HCT116 (cell line): ENCODE data around the gene TAGLN2. TPM values are rescaled to one million over a fixed set of nuclear protein-coding genes. Genes with fewer than 3 reads are reported as not detected.

Source experiments
- ATAC-seq: fragments of 200-7000 bp; cut with Tn5 transposase; 2 replicates; pipeline ENCODE4 v1.9.1; 2020; ENCODE audit warnings: mild to moderate bottlenecking, moderate library complexity
- BruUV-seq: library from RNA; stranded (reverse); fragments of 400-500 nt; replicated peaks from 2 replicates; lab custom pipeline; 2021; lab: Mats Ljungman, UMichigan
- CTCF ChIA-PET: fragments of 300-600 bp; sonication (Branson Sonifier 250); formaldehyde crosslinking; loops from one replicate; lab custom pipeline; 2021; ENCODE audit warnings: antibody characterized with exemption; lab: Charles Lee
- POLR2A ChIA-PET: fragments of 300-600, 350-600 bp; sonication (Branson Sonifier 250); formaldehyde crosslinking; loops from one replicate; lab custom pipeline; 2021; ENCODE audit warnings: antibody characterized with exemption; lab: Charles Lee
- RAD21 ChIA-PET, 2 experiments: fragments of 300-600 bp; sonication (Branson Sonifier 250); formaldehyde crosslinking; loops; one replicate each; lab custom pipeline; 2023; ENCODE audit warnings: low total read pairs in 2 of 2; ENCODE audit not compliant: uncharacterized antibody in 2 of 2, unreplicated experiment in 2 of 2, low non-redundant PET in 1 of 2; lab: Charles Lee
- DNase-seq: peaks from one replicate; pipeline ENCODE4 v3.0.0-alpha.2; 2010; ENCODE audit warnings: low read depth, low spot score
- H2AFZ ChIP-seq: fragments of 200-600 bp; shearing (Covaris generic), sonication (generic); 2 replicates; pipeline ENCODE4 v1.6.1; 2017; ENCODE audit warnings: low read depth, mixed run types, mixed read lengths, antibody characterized with exemption, low read length; ENCODE audit not compliant: poor library complexity, severe bottlenecking
- H3K27ac ChIP-seq: 2 replicates; pipeline ENCODE4 v1.5.1; 2012; ENCODE audit warnings: low read depth, low read length
- H3K27me3 ChIP-seq: fragments of 200-600 bp; sonication (generic); 2 replicates; pipeline ENCODE4 v1.6.1; 2016; ENCODE audit warnings: mixed run types, low read length, mixed read lengths; ENCODE audit not compliant: insufficient read depth
- H3K36me3 ChIP-seq, 2 experiments: fragments of 200-500 bp in 1 of 2; fragments of 200-600 bp in 1 of 2; sonication (Bioruptor generic) in 1 of 2; sonication (generic) in 1 of 2; 2 replicates each; pipeline versions ENCODE4 v1.5.1 to v1.6.1; 2014 to 2016; ENCODE audit warnings: low read length in 2 of 2, inconsistent platforms in 1 of 2, mixed read lengths in 1 of 2, mixed run types in 1 of 2; ENCODE audit not compliant: insufficient read depth in 2 of 2, control insufficient read depth in 1 of 2
- H3K4me1 ChIP-seq, 2 experiments: fragments of 200-600 bp in 1 of 2; sonication (generic) in 1 of 2; 2 replicates each; pipeline versions ENCODE4 v1.5.1 to v1.6.1; 2012 to 2017; ENCODE audit warnings: low read length in 2 of 2, inconsistent platforms in 1 of 2, mild to moderate bottlenecking in 1 of 2, mixed read lengths in 1 of 2, mixed run types in 1 of 2, moderate library complexity in 1 of 2; ENCODE audit not compliant: insufficient read depth in 2 of 2, control insufficient read depth in 1 of 2
- H3K4me2 ChIP-seq: fragments of 200-600 bp; sonication (generic); 2 replicates; pipeline ENCODE4 v1.6.1; 2017; ENCODE audit warnings: mixed run types, low read length, mixed read lengths
- H3K4me3 ChIP-seq, 2 experiments: fragments of 200-600 bp in 1 of 2; sonication (generic) in 1 of 2; replicated peaks in 1 of 2; 2 replicates each; pipeline ENCODE4 v1.5.1; 2011 to 2016; ENCODE audit warnings: low read length in 2 of 2, control low read depth in 1 of 2, low read depth in 1 of 2, mild to moderate bottlenecking in 1 of 2, mixed read lengths in 1 of 2, mixed run types in 1 of 2
- H3K79me2 ChIP-seq: fragments of 200-600 bp; sonication (generic); 2 replicates; pipeline ENCODE4 v1.6.1; 2017; ENCODE audit warnings: mild to moderate bottlenecking, mixed run types, low read length, moderate library complexity, mixed read lengths; ENCODE audit not compliant: insufficient read depth
- H3K9ac ChIP-seq: fragments of 200-600 bp; sonication (generic); 2 replicates; pipeline ENCODE4 v1.6.1; 2016; ENCODE audit warnings: low read length, mixed read lengths
- H3K9me2 ChIP-seq: fragments of 200-600 bp; sonication (generic), shearing (Covaris generic); 2 replicates; pipeline ENCODE4 v1.6.1; 2017; ENCODE audit warnings: mixed run types, mild to moderate bottlenecking, moderate library complexity; ENCODE audit not compliant: insufficient read depth
- H3K9me3 ChIP-seq, 2 experiments: fragments of 200-500 bp in 1 of 2; fragments of 200-600 bp in 1 of 2; sonication (Bioruptor generic) in 1 of 2; sonication (generic) in 1 of 2; 2 replicates each; pipeline ENCODE4 v1.6.1; 2014 to 2017; ENCODE audit warnings: low read length in 2 of 2, mixed read lengths in 2 of 2, inconsistent platforms in 1 of 2, low read depth in 1 of 2, mild to moderate bottlenecking in 1 of 2, mixed run types in 1 of 2, moderate library complexity in 1 of 2; ENCODE audit not compliant: control insufficient read depth in 1 of 2, insufficient read depth in 1 of 2
- H4K20me1 ChIP-seq: fragments of 200-600 bp; sonication (generic), shearing (Covaris generic); 2 replicates; pipeline ENCODE4 v1.6.1; 2017; ENCODE audit warnings: mixed run types, mild to moderate bottlenecking, moderate library complexity; ENCODE audit not compliant: insufficient read depth
- CEBPB ChIP-seq: IDR thresholded peaks from 2 replicates; pipeline ENCODE4 v1.6.1; 2012; ENCODE audit warnings: low read depth
- ELF1 ChIP-seq: IDR thresholded peaks from 2 replicates; pipeline ENCODE4 v1.6.1; 2012; ENCODE audit warnings: low read depth, borderline replicate concordance
- FOSL1 ChIP-seq: IDR thresholded peaks from 2 replicates; pipeline ENCODE4 v1.6.1; 2012; ENCODE audit warnings: low read depth
- SIN3A ChIP-seq: IDR thresholded peaks from 2 replicates; pipeline ENCODE4 v1.6.1; 2012; ENCODE audit warnings: low read depth
- intact Hi-C: fragments of 100-400 bp; cut with micrococcal nuclease; formaldehyde crosslinking; loops from 2 replicates; pipeline ENCODE4 v1.10.0; 2022
- total RNA-seq: library from RNA; stranded (reverse); gene quantifications from one replicate; pipeline ENCODE4 v1.2.1, GENCODE V29; 2021; ENCODE audit not compliant: unreplicated experiment
- TF ChIP-seq, protein P1 (sequence below), 3 experiments: fragments of 200-600 bp in 1 of 3; sonication (generic) in 1 of 3; IDR thresholded peaks in 2 of 3; conservative IDR thresholded peaks in 1 of 3; 2 replicates each; pipeline ENCODE4 v1.5.1; 2012 to 2017; ENCODE audit warnings: low read depth in 2 of 3, low read length in 2 of 3, antibody characterized with exemption in 1 of 3, borderline replicate concordance in 1 of 3, control low read depth in 1 of 3, mild to moderate bottlenecking in 1 of 3, mixed read lengths in 1 of 3, mixed run types in 1 of 3, moderate library complexity in 1 of 3; ENCODE audit not compliant: insufficient read depth in 1 of 3
- TF ChIP-seq, protein P2 (sequence below): IDR thresholded peaks from 2 replicates; pipeline ENCODE4 v1.6.1; 2012
- TF ChIP-seq, protein P3 (sequence below): IDR thresholded peaks from 2 replicates; pipeline ENCODE4 v1.6.1; 2012; ENCODE audit warnings: low read depth

TAGLN2 gene
- total RNA-seq, 1 experiment from 2014 or later = 127 TPM

DNA sequence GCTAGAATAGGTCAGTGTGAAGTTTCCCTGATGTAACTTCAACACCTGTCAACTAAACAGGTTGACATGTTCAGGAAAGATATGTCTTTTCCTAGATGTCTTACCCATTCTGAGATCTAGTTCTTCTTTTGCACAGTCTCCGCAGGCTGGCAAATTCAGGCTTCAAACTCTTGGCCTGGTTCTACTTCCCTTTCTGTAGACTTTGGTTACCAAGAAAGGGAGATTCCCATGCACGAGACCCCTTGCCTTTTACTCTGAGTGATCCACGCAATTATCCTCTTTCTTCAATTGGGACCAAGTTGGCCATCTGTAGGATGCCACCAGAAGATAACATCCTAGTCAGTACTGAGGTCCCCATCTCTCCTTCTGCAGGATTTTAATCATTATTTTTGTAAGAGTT, 27.3 kb downstream of the TAGLN2 start:
- TF ChIP-seq, protein P1, sequence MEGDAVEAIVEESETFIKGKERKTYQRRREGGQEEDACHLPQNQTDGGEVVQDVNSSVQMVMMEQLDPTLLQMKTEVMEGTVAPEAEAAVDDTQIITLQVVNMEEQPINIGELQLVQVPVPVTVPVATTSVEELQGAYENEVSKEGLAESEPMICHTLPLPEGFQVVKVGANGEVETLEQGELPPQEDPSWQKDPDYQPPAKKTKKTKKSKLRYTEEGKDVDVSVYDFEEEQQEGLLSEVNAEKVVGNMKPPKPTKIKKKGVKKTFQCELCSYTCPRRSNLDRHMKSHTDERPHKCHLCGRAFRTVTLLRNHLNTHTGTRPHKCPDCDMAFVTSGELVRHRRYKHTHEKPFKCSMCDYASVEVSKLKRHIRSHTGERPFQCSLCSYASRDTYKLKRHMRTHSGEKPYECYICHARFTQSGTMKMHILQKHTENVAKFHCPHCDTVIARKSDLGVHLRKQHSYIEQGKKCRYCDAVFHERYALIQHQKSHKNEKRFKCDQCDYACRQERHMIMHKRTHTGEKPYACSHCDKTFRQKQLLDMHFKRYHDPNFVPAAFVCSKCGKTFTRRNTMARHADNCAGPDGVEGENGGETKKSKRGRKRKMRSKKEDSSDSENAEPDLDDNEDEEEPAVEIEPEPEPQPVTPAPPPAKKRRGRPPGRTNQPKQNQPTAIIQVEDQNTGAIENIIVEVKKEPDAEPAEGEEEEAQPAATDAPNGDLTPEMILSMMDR (IDR thresholded peaks at IDR 0.05 in 2 of 3, conservative IDR thresholded peaks at IDR 0.05 in 1 of 3; ENCODE audit: borderline replicate concordance in 1 of 3, insufficient read depth in 1 of 3, low read depth in 2 of 3, low read length in 2 of 3) = no peak
- TF ChIP-seq, protein P2, sequence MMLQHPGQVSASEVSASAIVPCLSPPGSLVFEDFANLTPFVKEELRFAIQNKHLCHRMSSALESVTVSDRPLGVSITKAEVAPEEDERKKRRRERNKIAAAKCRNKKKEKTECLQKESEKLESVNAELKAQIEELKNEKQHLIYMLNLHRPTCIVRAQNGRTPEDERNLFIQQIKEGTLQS = no peak
- no peak for TF ChIP-seq SIN3A
- TF ChIP-seq, protein P3, sequence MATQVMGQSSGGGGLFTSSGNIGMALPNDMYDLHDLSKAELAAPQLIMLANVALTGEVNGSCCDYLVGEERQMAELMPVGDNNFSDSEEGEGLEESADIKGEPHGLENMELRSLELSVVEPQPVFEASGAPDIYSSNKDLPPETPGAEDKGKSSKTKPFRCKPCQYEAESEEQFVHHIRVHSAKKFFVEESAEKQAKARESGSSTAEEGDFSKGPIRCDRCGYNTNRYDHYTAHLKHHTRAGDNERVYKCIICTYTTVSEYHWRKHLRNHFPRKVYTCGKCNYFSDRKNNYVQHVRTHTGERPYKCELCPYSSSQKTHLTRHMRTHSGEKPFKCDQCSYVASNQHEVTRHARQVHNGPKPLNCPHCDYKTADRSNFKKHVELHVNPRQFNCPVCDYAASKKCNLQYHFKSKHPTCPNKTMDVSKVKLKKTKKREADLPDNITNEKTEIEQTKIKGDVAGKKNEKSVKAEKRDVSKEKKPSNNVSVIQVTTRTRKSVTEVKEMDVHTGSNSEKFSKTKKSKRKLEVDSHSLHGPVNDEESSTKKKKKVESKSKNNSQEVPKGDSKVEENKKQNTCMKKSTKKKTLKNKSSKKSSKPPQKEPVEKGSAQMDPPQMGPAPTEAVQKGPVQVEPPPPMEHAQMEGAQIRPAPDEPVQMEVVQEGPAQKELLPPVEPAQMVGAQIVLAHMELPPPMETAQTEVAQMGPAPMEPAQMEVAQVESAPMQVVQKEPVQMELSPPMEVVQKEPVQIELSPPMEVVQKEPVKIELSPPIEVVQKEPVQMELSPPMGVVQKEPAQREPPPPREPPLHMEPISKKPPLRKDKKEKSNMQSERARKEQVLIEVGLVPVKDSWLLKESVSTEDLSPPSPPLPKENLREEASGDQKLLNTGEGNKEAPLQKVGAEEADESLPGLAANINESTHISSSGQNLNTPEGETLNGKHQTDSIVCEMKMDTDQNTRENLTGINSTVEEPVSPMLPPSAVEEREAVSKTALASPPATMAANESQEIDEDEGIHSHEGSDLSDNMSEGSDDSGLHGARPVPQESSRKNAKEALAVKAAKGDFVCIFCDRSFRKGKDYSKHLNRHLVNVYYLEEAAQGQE = no peak
- no peak for TF ChIP-seq ELF1
- no peak for TF ChIP-seq CEBPB
- no peak for TF ChIP-seq FOSL1
- TF ChIP-seq, all 23 proteins: peak for 0
- ChIA-PET CTCF (no interaction called here), RAD21 (no interaction called here), POLR2A (no interaction called here)
- H3K27me3 ChIP-seq = no peaks in the 10 kb centered on the region; the same call in 1 of the 2 replicates
- no peak overlapping the region for H3K4me2 ChIP-seq
- H3K27ac ChIP-seq = no peak overlapping the region
- H3K4me1 ChIP-seq = peaks cover 19% of the 10 kb centered on the region in 2 experiments
- no peak overlapping the region for H3K9ac ChIP-seq
- ATAC-seq (no peak), DNase-seq (no peak)
- intact Hi-C loops = loop anchor here (10.0 kb wide), 2 partner anchors 473 to 763 kb away; no protein-coding TSS in a partner anchor
- no peaks in the 10 kb centered on the region for H3K9me2 ChIP-seq
- BruUV-seq = no TSS peak
- H3K4me3 ChIP-seq = no peak overlapping the region
- no peaks in the 10 kb centered on the region for H3K9me3 ChIP-seq
- H4K20me1 ChIP-seq = no peaks in the 10 kb centered on the region
- no peaks in the 10 kb centered on the region for H3K36me3 ChIP-seq
- no peaks in the 10 kb centered on the region for H3K79me2 ChIP-seq
- no peak overlapping the region for H2AFZ ChIP-seq
